GM12891 (cell line): ENCODE data around the gene SERINC5.

Experiments
- PAX5 ChIP-seq: IDR thresholded peaks from 2 replicates; pipeline ENCODE4 v1.6.1; 2011; ENCODE audit warnings: low read length, moderate library complexity, mild to moderate bottlenecking; ENCODE audit not compliant: insufficient read depth, severe bottlenecking
- POLR2A ChIP-seq: IDR thresholded peaks from 2 replicates; pipeline ENCODE4 v1.6.1; 2011; ENCODE audit warnings: low read depth, low read length, control low read depth
- POLR2AphosphoS5 ChIP-seq: IDR thresholded peaks from 2 replicates; pipeline ENCODE4 v1.6.1; 2011; ENCODE audit warnings: low read depth, low read length, control low read depth
- POU2F2 ChIP-seq: IDR thresholded peaks from 2 replicates; pipeline ENCODE4 v1.6.1; 2011; ENCODE audit warnings: low read depth, mild to moderate bottlenecking, control low read depth, low read length, moderate library complexity
- TAF1 ChIP-seq: IDR thresholded peaks from 2 replicates; pipeline ENCODE4 v1.6.1; 2011; ENCODE audit warnings: low read depth, low read length, control low read depth

DNA sequence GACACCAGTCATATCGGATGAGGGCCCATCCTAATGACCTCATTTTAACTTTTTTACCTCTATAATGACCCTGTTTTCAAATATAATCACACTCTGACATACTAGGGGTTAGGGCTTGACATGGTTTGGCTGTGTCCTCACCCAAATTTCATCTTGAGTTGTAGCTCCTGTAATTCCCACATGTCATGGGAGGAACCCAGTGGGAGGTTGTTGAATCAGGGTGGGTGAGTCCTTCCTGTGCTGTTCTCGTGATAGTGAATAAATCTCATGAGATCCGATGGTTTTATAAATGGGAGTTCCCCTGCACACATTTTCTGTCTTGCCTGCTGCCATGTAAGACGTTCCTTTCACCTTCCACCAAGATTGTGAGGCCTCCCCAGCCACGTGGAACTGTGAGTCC is 148.9 kb downstream of the SERINC5 start:
- no peak for TF ChIP-seq TAF1
- TF ChIP-seq PAX5, result no peak
- no peak for TF ChIP-seq POLR2A
- TF ChIP-seq POU2F2, result no peak
- no peak for TF ChIP-seq POLR2AphosphoS5
